Prostate gland (tissue), 2 donors: ENCODE data around the gene INPP5A.

Experiments
- CTCF ChIP-seq, 4 experiments: fragments of 200-600 bp in 2 of 4; fragments of 450-650 bp in 2 of 4; sonication (generic) in 2 of 4; IDR thresholded peaks; 1 replicate in 3 of 4; 2 replicates in 1 of 4; pipeline ENCODE4 v1.5.1; 2016 to 2019; ENCODE audit warnings: antibody characterized with exemption in 4 of 4, mild to moderate bottlenecking in 2 of 4, moderate library complexity in 2 of 4
- POLR2A ChIP-seq: fragments of 450-650 bp; IDR thresholded peaks from one replicate; pipeline ENCODE4 v1.6.1; 2016; ENCODE audit warnings: antibody characterized with exemption, mild to moderate bottlenecking
- POLR2AphosphoS5 ChIP-seq: sonication (generic); formaldehyde crosslinking; IDR thresholded peaks from one replicate; pipeline ENCODE4 v1.6.1; 2017; ENCODE audit warnings: antibody characterized with exemption

GRCh38 chr10:132677473-132678227 is 140.1 kb downstream of the INPP5A start:
- TF ChIP-seq CTCF (IDR thresholded peaks at IDR 0.05) = no peak
- no peak for TF ChIP-seq POLR2AphosphoS5
- TF ChIP-seq POLR2A = no peak
